ENCODE results near the gene ZNF609. TPM values are rescaled to one million over a fixed set of nuclear protein-coding genes. Genes with fewer than 3 reads are reported as not detected.

ZNF609 gene
- total RNA-seq, 1 donor from 2014 or later, result 75.3 TPM

GRCh38 chr15:64673866-64674265 is 213.5 kb downstream of the ZNF609 start:
- no peak overlapping the region for H3K27ac Mint-ChIP-seq
- peaks cover 21% of the 10 kb centered on the region for H3K36me3 Mint-ChIP-seq (ENCODE audit: insufficient read depth)
- H3K4me3 Mint-ChIP-seq (ENCODE audit: low read depth), result no peak overlapping the region
- H3K9me3 Mint-ChIP-seq (ENCODE audit: low read depth), result no peaks in the 10 kb centered on the region
- no peaks in the 10 kb centered on the region for H3K4me1 Mint-ChIP-seq (ENCODE audit: low read depth)
- H3K27me3 Mint-ChIP-seq, result no peaks in the 10 kb centered on the region
- no peak for DNase-seq (ENCODE audit: low spot score, unreplicated experiment)
- no peak for TF ChIP-seq CTCF (IDR thresholded peaks at IDR 0.05; ENCODE audit: unreplicated experiment)

GRCh38 chr15:64678126-64678819 is 217.9 kb downstream of the ZNF609 start:
- DNase-seq (ENCODE audit: low spot score, unreplicated experiment), result no peak
- H3K4me3 Mint-ChIP-seq (ENCODE audit: low read depth), result no peak overlapping the region
- H3K27ac Mint-ChIP-seq, result peak overlapping the region; percentile 71
- no peak for TF ChIP-seq CTCF (IDR thresholded peaks at IDR 0.05; ENCODE audit: unreplicated experiment)
- no peaks in the 10 kb centered on the region for H3K9me3 Mint-ChIP-seq (ENCODE audit: low read depth)
- no peaks in the 10 kb centered on the region for H3K27me3 Mint-ChIP-seq
- peaks cover 32% of the 10 kb centered on the region for H3K36me3 Mint-ChIP-seq (ENCODE audit: insufficient read depth)
- no peaks in the 10 kb centered on the region for H3K4me1 Mint-ChIP-seq (ENCODE audit: low read depth)

GRCh38 chr15:64680097-64680496 is 219.7 kb downstream of the ZNF609 start:
- no peak for DNase-seq (ENCODE audit: low spot score, unreplicated experiment)
- no peaks in the 10 kb centered on the region for H3K9me3 Mint-ChIP-seq (ENCODE audit: low read depth)
- peaks cover 26% of the 10 kb centered on the region for H3K36me3 Mint-ChIP-seq (ENCODE audit: insufficient read depth)
- no peak overlapping the region for H3K27ac Mint-ChIP-seq
- TF ChIP-seq CTCF (IDR thresholded peaks at IDR 0.05; ENCODE audit: unreplicated experiment), result no peak
- no peaks in the 10 kb centered on the region for H3K4me1 Mint-ChIP-seq (ENCODE audit: low read depth)
- no peak overlapping the region for H3K4me3 Mint-ChIP-seq (ENCODE audit: low read depth)
- H3K27me3 Mint-ChIP-seq, result no peaks in the 10 kb centered on the region

- H3K27me3 Mint-ChIP-seq, result no peaks in the 10 kb centered on the region
- no peaks in the 10 kb centered on the region for H3K4me1 Mint-ChIP-seq (ENCODE audit: low read depth)
- peak; percentile 28 for DNase-seq (ENCODE audit: low spot score, unreplicated experiment)
- H3K27ac Mint-ChIP-seq, result peak overlapping the region; percentile 42
- TF ChIP-seq CTCF (IDR thresholded peaks at IDR 0.05; ENCODE audit: unreplicated experiment), result peak; percentile 81
- peaks cover 26% of the 10 kb centered on the region for H3K36me3 Mint-ChIP-seq (ENCODE audit: insufficient read depth)
- no peaks in the 10 kb centered on the region for H3K9me3 Mint-ChIP-seq (ENCODE audit: low read depth)
- no peak overlapping the region for H3K4me3 Mint-ChIP-seq (ENCODE audit: low read depth)
Measured at GRCh38 chr15:64681424-64682024, 221.1 kb downstream of the ZNF609 start.

- Mint-ChIP-seq H3K27me3 (no peaks in the 10 kb centered on the region), H3K36me3 (ENCODE audit: insufficient read depth) (peaks cover 27% of the 10 kb centered on the region), H3K4me1 (ENCODE audit: low read depth) (no peaks in the 10 kb centered on the region), H3K4me3 (ENCODE audit: low read depth) (no peak overlapping the region), H3K27ac (no peak overlapping the region), H3K9me3 (ENCODE audit: low read depth) (no peaks in the 10 kb centered on the region)
- no peak for TF ChIP-seq CTCF (IDR thresholded peaks at IDR 0.05; ENCODE audit: unreplicated experiment)
- no peak for DNase-seq (ENCODE audit: low spot score, unreplicated experiment)
Measured at GRCh38 chr15:64682255-64682654, 221.9 kb downstream of the ZNF609 start.

Data from progenitor cell of endocrine pancreas (in vitro differentiated cells).